ENCODE data around the gene RHOF. TPM values are rescaled to one million over a fixed set of nuclear protein-coding genes. Genes with fewer than 3 reads are reported as not detected.

RHOF gene
- total and polyA plus RNA-seq, 2 of the 13 experiments (the other 11 are each of a cell fraction or from before 2014, with no cell fraction given), result 14.6 to 32.2 TPM

DNA sequence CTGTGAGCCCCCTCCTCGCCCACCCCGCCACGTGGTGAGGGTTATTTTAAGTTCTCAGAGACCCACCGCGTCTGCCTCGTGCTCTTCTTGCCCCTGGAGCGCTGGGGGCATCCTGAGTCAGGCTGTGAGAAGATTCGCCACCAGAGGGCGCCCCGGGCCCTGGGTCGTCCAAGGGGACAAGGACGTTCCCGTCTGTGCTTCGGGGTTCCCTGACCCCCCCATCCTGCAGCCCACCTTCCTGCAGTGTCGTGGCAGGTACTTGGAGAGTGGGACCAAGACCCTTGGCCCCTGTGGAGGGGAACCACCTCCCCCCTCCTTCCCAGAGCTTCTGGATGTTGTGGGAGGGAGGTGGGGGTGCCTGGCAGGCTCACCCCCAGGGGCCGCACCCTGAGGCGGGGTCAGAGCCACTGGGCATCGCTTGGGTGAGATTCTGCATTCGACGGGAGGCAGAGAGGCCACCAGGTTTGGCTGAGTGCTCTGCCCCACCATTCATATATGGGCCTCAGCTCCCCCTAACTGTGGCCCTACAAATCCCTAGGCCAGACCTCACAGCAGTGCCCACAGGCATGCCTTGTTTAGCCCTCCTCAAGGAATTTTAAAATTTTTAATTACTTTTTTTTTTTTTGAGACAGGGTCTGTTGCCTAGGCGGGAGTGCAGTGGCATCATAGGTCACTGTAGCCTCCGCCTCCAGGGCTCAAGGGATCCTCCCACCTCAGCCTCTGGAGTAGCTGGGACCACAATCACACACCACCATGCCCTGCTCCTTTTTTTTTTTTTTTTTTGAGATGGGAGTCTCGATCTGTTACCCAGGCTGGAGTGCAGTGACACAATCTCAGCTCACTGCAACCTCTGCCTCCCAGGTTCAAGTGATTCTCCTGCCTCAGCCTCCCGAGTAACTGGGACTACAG, 17.0 kb downstream of the RHOF start (continued):
- TF ChIP-seq, protein P1, sequence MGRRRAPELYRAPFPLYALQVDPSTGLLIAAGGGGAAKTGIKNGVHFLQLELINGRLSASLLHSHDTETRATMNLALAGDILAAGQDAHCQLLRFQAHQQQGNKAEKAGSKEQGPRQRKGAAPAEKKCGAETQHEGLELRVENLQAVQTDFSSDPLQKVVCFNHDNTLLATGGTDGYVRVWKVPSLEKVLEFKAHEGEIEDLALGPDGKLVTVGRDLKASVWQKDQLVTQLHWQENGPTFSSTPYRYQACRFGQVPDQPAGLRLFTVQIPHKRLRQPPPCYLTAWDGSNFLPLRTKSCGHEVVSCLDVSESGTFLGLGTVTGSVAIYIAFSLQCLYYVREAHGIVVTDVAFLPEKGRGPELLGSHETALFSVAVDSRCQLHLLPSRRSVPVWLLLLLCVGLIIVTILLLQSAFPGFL (CRISPR knock-in tag; IDR thresholded peaks at IDR 0.05), result no peak
- TF ChIP-seq POLR2G (IDR thresholded peaks at IDR 0.05; ENCODE audit: low read depth, low read length), result peak; percentile 39
- 0 out of 2 replicates have a peak, but pooled peaks have one; percentile 13 for TF ChIP-seq ZNF772 (CRISPR knock-in tag; IDR thresholded peaks at IDR 0.05)
- peak; percentile 6; the same call in 1 of the 2 replicates for TF ChIP-seq FOSL2 (CRISPR knock-in tag; IDR thresholded peaks at IDR 0.05)
- TF ChIP-seq, protein P2, sequence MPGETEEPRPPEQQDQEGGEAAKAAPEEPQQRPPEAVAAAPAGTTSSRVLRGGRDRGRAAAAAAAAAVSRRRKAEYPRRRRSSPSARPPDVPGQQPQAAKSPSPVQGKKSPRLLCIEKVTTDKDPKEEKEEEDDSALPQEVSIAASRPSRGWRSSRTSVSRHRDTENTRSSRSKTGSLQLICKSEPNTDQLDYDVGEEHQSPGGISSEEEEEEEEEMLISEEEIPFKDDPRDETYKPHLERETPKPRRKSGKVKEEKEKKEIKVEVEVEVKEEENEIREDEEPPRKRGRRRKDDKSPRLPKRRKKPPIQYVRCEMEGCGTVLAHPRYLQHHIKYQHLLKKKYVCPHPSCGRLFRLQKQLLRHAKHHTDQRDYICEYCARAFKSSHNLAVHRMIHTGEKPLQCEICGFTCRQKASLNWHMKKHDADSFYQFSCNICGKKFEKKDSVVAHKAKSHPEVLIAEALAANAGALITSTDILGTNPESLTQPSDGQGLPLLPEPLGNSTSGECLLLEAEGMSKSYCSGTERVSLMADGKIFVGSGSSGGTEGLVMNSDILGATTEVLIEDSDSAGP (CRISPR knock-in tag; IDR thresholded peaks at IDR 0.05; ENCODE audit: borderline replicate concordance), result 0 out of 2 replicates have a peak, but pooled peaks have one; percentile 29
- TF ChIP-seq POLR2A (IDR thresholded peaks at IDR 0.05; ENCODE audit: insufficient read depth in 1 of 2, low read depth in 2 of 2, low read length in 2 of 2), result no peak; a peak in 1 of 4 replicates
- no peak for TF ChIP-seq ZNF468 (CRISPR knock-in tag; IDR thresholded peaks at IDR 0.05)
- no peak for TF ChIP-seq SIN3A (IDR thresholded peaks at IDR 0.05; ENCODE audit: borderline replicate concordance, low read depth, low read length)
- no peak for TF ChIP-seq GTF3A (CRISPR knock-in tag; conservative IDR thresholded peaks at IDR 0.05)
- TF ChIP-seq, protein P3, sequence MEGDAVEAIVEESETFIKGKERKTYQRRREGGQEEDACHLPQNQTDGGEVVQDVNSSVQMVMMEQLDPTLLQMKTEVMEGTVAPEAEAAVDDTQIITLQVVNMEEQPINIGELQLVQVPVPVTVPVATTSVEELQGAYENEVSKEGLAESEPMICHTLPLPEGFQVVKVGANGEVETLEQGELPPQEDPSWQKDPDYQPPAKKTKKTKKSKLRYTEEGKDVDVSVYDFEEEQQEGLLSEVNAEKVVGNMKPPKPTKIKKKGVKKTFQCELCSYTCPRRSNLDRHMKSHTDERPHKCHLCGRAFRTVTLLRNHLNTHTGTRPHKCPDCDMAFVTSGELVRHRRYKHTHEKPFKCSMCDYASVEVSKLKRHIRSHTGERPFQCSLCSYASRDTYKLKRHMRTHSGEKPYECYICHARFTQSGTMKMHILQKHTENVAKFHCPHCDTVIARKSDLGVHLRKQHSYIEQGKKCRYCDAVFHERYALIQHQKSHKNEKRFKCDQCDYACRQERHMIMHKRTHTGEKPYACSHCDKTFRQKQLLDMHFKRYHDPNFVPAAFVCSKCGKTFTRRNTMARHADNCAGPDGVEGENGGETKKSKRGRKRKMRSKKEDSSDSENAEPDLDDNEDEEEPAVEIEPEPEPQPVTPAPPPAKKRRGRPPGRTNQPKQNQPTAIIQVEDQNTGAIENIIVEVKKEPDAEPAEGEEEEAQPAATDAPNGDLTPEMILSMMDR (CRISPR knock-in tag; IDR thresholded peaks at IDR 0.05), result peak; percentile 95
- no peak for TF ChIP-seq MEIS2 (CRISPR knock-in tag; IDR thresholded peaks at IDR 0.05)
- no peak for TF ChIP-seq NFYB (CRISPR knock-in tag; IDR thresholded peaks at IDR 0.05)
- TF ChIP-seq ZBTB21 (CRISPR knock-in tag; IDR thresholded peaks at IDR 0.05), result no peak
- TF ChIP-seq ASH2L (IDR thresholded peaks at IDR 0.05; ENCODE audit: insufficient read length, low read depth, low read length), result no peak
- TF ChIP-seq ZNF7 (CRISPR knock-in tag; IDR thresholded peaks at IDR 0.05), result no peak
- TF ChIP-seq AGO1 (IDR thresholded peaks at IDR 0.05; ENCODE audit: low read depth, low read length, poor library complexity, severe bottlenecking), result peak; percentile 96
- TF ChIP-seq TGIF2 (CRISPR knock-in tag; IDR thresholded peaks at IDR 0.05), result no peak
- TF ChIP-seq ZNF747 (CRISPR knock-in tag; IDR thresholded peaks at IDR 0.05; ENCODE audit: borderline replicate concordance), result peak; percentile 54; the same call in 1 of the 2 replicates
- no peak for TF ChIP-seq PHF21A (CRISPR knock-in tag; IDR thresholded peaks at IDR 0.05)
- TF ChIP-seq, protein P4, sequence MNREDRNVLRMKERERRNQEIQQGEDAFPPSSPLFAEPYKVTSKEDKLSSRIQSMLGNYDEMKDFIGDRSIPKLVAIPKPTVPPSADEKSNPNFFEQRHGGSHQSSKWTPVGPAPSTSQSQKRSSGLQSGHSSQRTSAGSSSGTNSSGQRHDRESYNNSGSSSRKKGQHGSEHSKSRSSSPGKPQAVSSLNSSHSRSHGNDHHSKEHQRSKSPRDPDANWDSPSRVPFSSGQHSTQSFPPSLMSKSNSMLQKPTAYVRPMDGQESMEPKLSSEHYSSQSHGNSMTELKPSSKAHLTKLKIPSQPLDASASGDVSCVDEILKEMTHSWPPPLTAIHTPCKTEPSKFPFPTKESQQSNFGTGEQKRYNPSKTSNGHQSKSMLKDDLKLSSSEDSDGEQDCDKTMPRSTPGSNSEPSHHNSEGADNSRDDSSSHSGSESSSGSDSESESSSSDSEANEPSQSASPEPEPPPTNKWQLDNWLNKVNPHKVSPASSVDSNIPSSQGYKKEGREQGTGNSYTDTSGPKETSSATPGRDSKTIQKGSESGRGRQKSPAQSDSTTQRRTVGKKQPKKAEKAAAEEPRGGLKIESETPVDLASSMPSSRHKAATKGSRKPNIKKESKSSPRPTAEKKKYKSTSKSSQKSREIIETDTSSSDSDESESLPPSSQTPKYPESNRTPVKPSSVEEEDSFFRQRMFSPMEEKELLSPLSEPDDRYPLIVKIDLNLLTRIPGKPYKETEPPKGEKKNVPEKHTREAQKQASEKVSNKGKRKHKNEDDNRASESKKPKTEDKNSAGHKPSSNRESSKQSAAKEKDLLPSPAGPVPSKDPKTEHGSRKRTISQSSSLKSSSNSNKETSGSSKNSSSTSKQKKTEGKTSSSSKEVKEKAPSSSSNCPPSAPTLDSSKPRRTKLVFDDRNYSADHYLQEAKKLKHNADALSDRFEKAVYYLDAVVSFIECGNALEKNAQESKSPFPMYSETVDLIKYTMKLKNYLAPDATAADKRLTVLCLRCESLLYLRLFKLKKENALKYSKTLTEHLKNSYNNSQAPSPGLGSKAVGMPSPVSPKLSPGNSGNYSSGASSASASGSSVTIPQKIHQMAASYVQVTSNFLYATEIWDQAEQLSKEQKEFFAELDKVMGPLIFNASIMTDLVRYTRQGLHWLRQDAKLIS (CRISPR knock-in tag; IDR thresholded peaks at IDR 0.05), result no peak
- TF ChIP-seq POLR2AphosphoS2 (IDR thresholded peaks at IDR 0.05; ENCODE audit: low read depth, low read length), result no peak

All from HepG2 (cell line).